ENCODE data around the gene ZNF324. TPM values are rescaled to one million over a fixed set of nuclear protein-coding genes. Genes with fewer than 3 reads are reported as not detected.
"Not testable (repeated sequence)": the region's sequence is repeated elsewhere in the genome, so short reads cannot be mapped to it uniquely, and the experiment has no call there.

Gene ZNF324
- total and polyA plus RNA-seq, 2 experiments from 2014 or later: 5.5 to 16.3 TPM

- Histone ChIP-seq H3K4me3 (no peak overlapping the region), H3K79me2 (ENCODE audit: insufficient read depth) (no peaks in the 10 kb centered on the region), H3K4me2 (ENCODE audit: unreplicated experiment) (no peak overlapping the region), H3K9me3 (ENCODE audit: low read depth) (no peaks in the 10 kb centered on the region), H3K27me3 (replicated peaks; ENCODE audit: insufficient read depth) (no peaks in the 10 kb centered on the region), H3F3A (ENCODE audit: insufficient read depth) (peaks cover under 1% of the 10 kb centered on the region; the same call in 1 of the 2 replicates), H3K36me3 (ENCODE audit: low read depth) (no peaks in the 10 kb centered on the region), H3K9ac (no peak overlapping the region), H3K27ac (no peak overlapping the region), H3K9me2 (ENCODE audit: insufficient read depth) (no peaks in the 10 kb centered on the region), H3K4me1 (ENCODE audit: insufficient read depth) (peaks cover 5% of the 10 kb centered on the region; the same call in 1 of the 2 replicates), H2AFZ (no peak overlapping the region), H4K20me1 (ENCODE audit: insufficient read depth) (no peaks in the 10 kb centered on the region)
- in situ Hi-C loops (cut with MboI): no loop called here
- 92 to 95% methylated on average over 13 to 20 of the region's 20 CpGs for WGBS, 2 experiments (ENCODE audit: low coverage in 1 of 2, low lambda C conversion rate in 2 of 2, missing lambda C conversion rate in 2 of 2)
- DNase-seq: no peak
- TF ChIP-seq EZH2phosphoT487 (IDR thresholded peaks at IDR 0.05; ENCODE audit: insufficient read depth, low read depth) (no peak), EZH2 (IDR thresholded peaks at IDR 0.05; ENCODE audit: insufficient read depth, poor library complexity, severe bottlenecking) (no peak)
Measured at GRCh38 chr19:58480481-58480830, 13.6 kb downstream of the ZNF324 start.

- 53 to 60% methylated on average over 2 of the region's 2 CpGs for WGBS, 2 experiments (ENCODE audit: low coverage in 1 of 2, low lambda C conversion rate in 2 of 2, missing lambda C conversion rate in 2 of 2)
- no peaks in the 10 kb centered on the region for H3F3A ChIP-seq (ENCODE audit: insufficient read depth)
- no peaks in the 10 kb centered on the region for H3K79me2 ChIP-seq (ENCODE audit: insufficient read depth)
- H3K4me1 ChIP-seq (ENCODE audit: insufficient read depth): peaks cover 5% of the 10 kb centered on the region; the same call in 1 of the 2 replicates
- no peak for DNase-seq
- no peak for TF ChIP-seq EZH2 (IDR thresholded peaks at IDR 0.05; ENCODE audit: insufficient read depth, poor library complexity, severe bottlenecking)
- TF ChIP-seq EZH2phosphoT487 (IDR thresholded peaks at IDR 0.05; ENCODE audit: insufficient read depth, low read depth): no peak
- H3K36me3 ChIP-seq (ENCODE audit: low read depth): no peaks in the 10 kb centered on the region
- H3K4me2 ChIP-seq (ENCODE audit: unreplicated experiment): no peak overlapping the region
- H3K27ac ChIP-seq: no peak overlapping the region
- H3K9me3 ChIP-seq (ENCODE audit: low read depth): no peaks in the 10 kb centered on the region
- no peaks in the 10 kb centered on the region for H3K9me2 ChIP-seq (ENCODE audit: insufficient read depth)
- in situ Hi-C loops (cut with MboI): no loop called here
- H3K4me3 ChIP-seq: no peak overlapping the region
- H3K27me3 ChIP-seq (replicated peaks; ENCODE audit: insufficient read depth): no peaks in the 10 kb centered on the region
- H4K20me1 ChIP-seq (ENCODE audit: insufficient read depth): no peaks in the 10 kb centered on the region
- no peak overlapping the region for H2AFZ ChIP-seq
- H3K9ac ChIP-seq: no peak overlapping the region
Measured at GRCh38 chr19:58480831-58481230, 14.0 kb downstream of the ZNF324 start.

GRCh38 chr19:58482372-58482771 is 15.5 kb downstream of the ZNF324 start:
- in situ Hi-C loops (cut with MboI): no loop called here
- WGBS, 2 experiments (ENCODE audit: low coverage in 1 of 2, low lambda C conversion rate in 2 of 2, missing lambda C conversion rate in 2 of 2): 80 to 83% methylated on average over 7 of the region's 7 CpGs

GRCh38 chr19:58483776-58484175 is 16.9 kb downstream of the ZNF324 start:
- in situ Hi-C loops (cut with MboI): no loop called here

More at GRCh38 chr19:58482372-58482771, 15.5 kb downstream of the ZNF324 start:
- Histone ChIP-seq H3K9me2 (ENCODE audit: insufficient read depth) (no peaks in the 10 kb centered on the region), H3F3A (ENCODE audit: insufficient read depth) (no peaks in the 10 kb centered on the region), H3K27me3 (replicated peaks; ENCODE audit: insufficient read depth) (no peaks in the 10 kb centered on the region), H3K4me1 (ENCODE audit: insufficient read depth) (no peaks in the 10 kb centered on the region), H3K9me3 (ENCODE audit: low read depth) (no peaks in the 10 kb centered on the region), H3K9ac (no peak overlapping the region), H3K36me3 (ENCODE audit: low read depth) (no peaks in the 10 kb centered on the region), H2AFZ (no peak overlapping the region), H3K79me2 (ENCODE audit: insufficient read depth) (no peaks in the 10 kb centered on the region), H3K27ac (no peak overlapping the region), H3K4me3 (no peak overlapping the region), H3K4me2 (ENCODE audit: unreplicated experiment) (no peak overlapping the region), H4K20me1 (ENCODE audit: insufficient read depth) (no peaks in the 10 kb centered on the region)
- no peak for TF ChIP-seq EZH2phosphoT487 (IDR thresholded peaks at IDR 0.05; ENCODE audit: insufficient read depth, low read depth)
- no peak for TF ChIP-seq EZH2 (IDR thresholded peaks at IDR 0.05; ENCODE audit: insufficient read depth, poor library complexity, severe bottlenecking)
- DNase-seq: no peak

GRCh38 chr19:58484349-58484748 is 17.5 kb downstream of the ZNF324 start:
- H3K36me3 ChIP-seq (ENCODE audit: low read depth); H3K4me2 ChIP-seq (ENCODE audit: unreplicated experiment); H3K9ac ChIP-seq; H4K20me1 ChIP-seq (ENCODE audit: insufficient read depth); H3K27ac ChIP-seq; H3K27me3 ChIP-seq (replicated peaks; ENCODE audit: insufficient read depth); H3K9me2 ChIP-seq (ENCODE audit: insufficient read depth); H2AFZ ChIP-seq; in situ Hi-C loops (cut with MboI); H3K79me2 ChIP-seq (ENCODE audit: insufficient read depth); H3K9me3 ChIP-seq (ENCODE audit: low read depth); H3K4me3 ChIP-seq; H3K4me1 ChIP-seq (ENCODE audit: insufficient read depth); H3F3A ChIP-seq (ENCODE audit: insufficient read depth); DNase-seq: not testable (repeated sequence)
- WGBS, 2 experiments (ENCODE audit: low coverage in 1 of 2, low lambda C conversion rate in 2 of 2, missing lambda C conversion rate in 2 of 2): 84% methylated on average over 5 of the region's 5 CpGs

More at GRCh38 chr19:58483776-58484175, 16.9 kb downstream of the ZNF324 start:
- Histone ChIP-seq H3K4me3 (no peak overlapping the region), H3K27me3 (replicated peaks; ENCODE audit: insufficient read depth) (no peaks in the 10 kb centered on the region), H3K36me3 (ENCODE audit: low read depth) (no peaks in the 10 kb centered on the region), H4K20me1 (ENCODE audit: insufficient read depth) (no peaks in the 10 kb centered on the region), H3K9me3 (ENCODE audit: low read depth) (no peaks in the 10 kb centered on the region), H3K27ac (no peak overlapping the region), H3K9me2 (ENCODE audit: insufficient read depth) (no peaks in the 10 kb centered on the region), H3K4me1 (ENCODE audit: insufficient read depth) (no peaks in the 10 kb centered on the region), H2AFZ (no peak overlapping the region), H3K79me2 (ENCODE audit: insufficient read depth) (no peaks in the 10 kb centered on the region), H3K4me2 (ENCODE audit: unreplicated experiment) (no peak overlapping the region), H3K9ac (no peak overlapping the region), H3F3A (ENCODE audit: insufficient read depth) (no peaks in the 10 kb centered on the region)
- WGBS, 2 experiments (ENCODE audit: low coverage in 1 of 2, low lambda C conversion rate in 2 of 2, missing lambda C conversion rate in 2 of 2): 96 to 97% methylated on average over 2 of the region's 2 CpGs
- no peak for DNase-seq
- no peak for TF ChIP-seq EZH2phosphoT487 (IDR thresholded peaks at IDR 0.05; ENCODE audit: insufficient read depth, low read depth)
- no peak for TF ChIP-seq EZH2 (IDR thresholded peaks at IDR 0.05; ENCODE audit: insufficient read depth, poor library complexity, severe bottlenecking)
